ENCODE results near the gene GJA5. TPM values are rescaled to one million over a fixed set of nuclear protein-coding genes. Genes with fewer than 3 reads are reported as not detected.

Gene GJA5
- total RNA-seq, 4 donors from 2014 or later, result 2.7 to 50.7 (median 20.2) TPM

- H3K4me3 ChIP-seq, result no peak overlapping the region
- H3K4me1 ChIP-seq, result no peaks in the 10 kb centered on the region
- no peaks in the 10 kb centered on the region for H3K27me3 ChIP-seq
- no peak overlapping the region for H3K27ac ChIP-seq
- 86 to 94% methylated on average over 2 of the region's 2 CpGs for WGBS, 2 donors
- no peaks in the 10 kb centered on the region for H3K9me3 ChIP-seq
- TF ChIP-seq CTCF (IDR thresholded peaks at IDR 0.05), result no peak
- TF ChIP-seq EP300 (IDR thresholded peaks at IDR 0.05), result no peak
- no peak for DNase-seq (ENCODE audit: low spot score in 2 of 2)
- H3K36me3 ChIP-seq, result no peaks in the 10 kb centered on the region
Measured at GRCh38 chr1:147800804-147801203, 40.4 kb upstream of the GJA5 start.

- no peaks in the 10 kb centered on the region for H3K27me3 ChIP-seq
- H3K4me1 ChIP-seq, result no peaks in the 10 kb centered on the region
- TF ChIP-seq EP300 (IDR thresholded peaks at IDR 0.05) (no peak), POLR2A (IDR thresholded peaks at IDR 0.05) (no peak), CTCF (IDR thresholded peaks at IDR 0.05) (no peak)
- no peaks in the 10 kb centered on the region for H3K9me3 ChIP-seq
- no peak for DNase-seq (ENCODE audit: low spot score in 2 of 2)
- no peak overlapping the region for H3K4me3 ChIP-seq
- H3K36me3 ChIP-seq, result no peaks in the 10 kb centered on the region
- no peak overlapping the region for H3K27ac ChIP-seq
- WGBS, 2 donors, result 24 to 28% methylated on average over 3 of the region's 3 CpGs
Measured at GRCh38 chr1:147798731-147799130, 38.3 kb upstream of the GJA5 start.

- 59 to 75% methylated on average over 8 to 10 of the region's 10 CpGs for WGBS, 2 donors
- TF ChIP-seq CTCF (IDR thresholded peaks at IDR 0.05) (no peak), EP300 (IDR thresholded peaks at IDR 0.05) (no peak)
- no peaks in the 10 kb centered on the region for H3K4me1 ChIP-seq
Measured at GRCh38 chr1:147794570-147794969, 34.2 kb upstream of the GJA5 start.

GRCh38 chr1:147791876-147792275 lies 31.5 kb upstream of the GJA5 start:
- no peaks in the 10 kb centered on the region for H3K9me3 ChIP-seq
- DNase-seq (ENCODE audit: low spot score in 2 of 2), result no peak
- no peaks in the 10 kb centered on the region for H3K27me3 ChIP-seq
- H3K27ac ChIP-seq, result no peak overlapping the region
- no peak for TF ChIP-seq EP300 (IDR thresholded peaks at IDR 0.05)
- no peak for TF ChIP-seq CTCF (IDR thresholded peaks at IDR 0.05)
- TF ChIP-seq POLR2A (IDR thresholded peaks at IDR 0.05), result no peak
- H3K36me3 ChIP-seq, result no peaks in the 10 kb centered on the region
- no peak overlapping the region for H3K4me3 ChIP-seq
- H3K4me1 ChIP-seq, result no peaks in the 10 kb centered on the region
- WGBS, 2 donors, result 97 to 100% methylated on average over 1 of the region's 1 CpG

More at GRCh38 chr1:147794570-147794969, 34.2 kb upstream of the GJA5 start:
- DNase-seq (ENCODE audit: low spot score in 2 of 2), result no peak
- Histone ChIP-seq H3K36me3 (no peaks in the 10 kb centered on the region), H3K27me3 (no peaks in the 10 kb centered on the region), H3K27ac (no peak overlapping the region), H3K9me3 (no peaks in the 10 kb centered on the region), H3K4me3 (no peak overlapping the region)

- H3K9me3 ChIP-seq, result no peaks in the 10 kb centered on the region
- H3K36me3 ChIP-seq, result no peaks in the 10 kb centered on the region
- H3K4me3 ChIP-seq, result no peak overlapping the region
- H3K27me3 ChIP-seq, result no peaks in the 10 kb centered on the region
- TF ChIP-seq POLR2A (IDR thresholded peaks at IDR 0.05), result no peak
- no peak for TF ChIP-seq EP300 (IDR thresholded peaks at IDR 0.05)
- TF ChIP-seq CTCF (IDR thresholded peaks at IDR 0.05), result no peak
- no peak for DNase-seq (ENCODE audit: low spot score in 2 of 2)
- no peaks in the 10 kb centered on the region for H3K4me1 ChIP-seq
- no peak overlapping the region for H3K27ac ChIP-seq
- WGBS, 2 donors, result 86 to 87% methylated on average over 2 of the region's 2 CpGs
Measured at GRCh38 chr1:147787765-147788164, 27.4 kb upstream of the GJA5 start.
